GM21529 (cell line): ENCODE measurements around the gene OOSP3.
A peak's percentile ranks its signal among the peaks of the same experiment; 100 is the strongest.
"Not testable (repeated sequence)": the region's sequence is repeated elsewhere in the genome, so short reads cannot be mapped to it uniquely, and the experiment has no call there.

Experiments
- ATAC-seq: cut with Tn5 transposase; IDR thresholded peaks from one replicate; pipeline ENCODE4 v1.9.1; 2021; ENCODE audit not compliant: unreplicated experiment

OOSP3 gene

GRCh38 chr11:59878575-59878974, at the start of gene OOSP3:
Gene OOSP3 (plus strand): TSS chr11:59878782. CDS start chr11:59878809, 27 bp downstream.
- ATAC-seq, result no peak

DNA sequence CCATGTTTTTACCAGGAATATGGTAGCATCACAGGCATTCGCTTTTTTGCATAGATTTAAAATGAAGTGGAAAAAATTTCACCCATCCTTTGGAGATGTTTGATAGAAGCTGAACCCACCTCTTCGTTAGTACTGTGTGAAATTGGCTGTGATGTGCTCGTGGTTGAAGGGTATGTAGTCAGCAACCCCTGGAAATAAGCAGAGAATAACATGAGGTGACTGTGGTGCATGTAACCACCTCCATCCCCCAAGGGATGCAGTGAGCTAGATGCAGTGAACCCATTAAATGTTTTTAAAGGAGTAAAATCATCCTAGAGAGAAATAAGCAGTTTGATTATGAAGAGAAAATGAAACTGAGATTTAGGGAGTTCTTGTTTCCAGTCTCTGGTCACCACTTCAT, 49.2 kb upstream of the OOSP3 start:
- ATAC-seq, result no peak

DNA sequence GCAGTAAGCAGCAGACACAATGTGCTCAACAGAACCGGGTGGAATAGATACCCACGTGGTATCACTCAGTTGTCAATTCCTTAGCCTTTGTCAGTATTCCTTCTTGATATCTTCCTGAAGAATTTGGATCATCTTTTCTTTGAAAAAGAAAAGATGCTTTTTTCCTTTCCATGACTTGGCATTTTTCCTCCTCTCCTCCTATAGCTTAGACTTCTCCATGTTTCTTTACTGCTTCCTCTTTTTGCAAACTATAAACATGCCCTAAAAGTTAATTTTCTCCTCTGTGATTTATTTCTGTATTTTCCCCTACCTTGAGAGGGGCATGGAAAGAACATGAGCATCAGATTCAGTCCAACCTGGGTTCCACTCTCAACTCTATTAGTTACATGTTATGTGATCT, 45.0 kb upstream of the OOSP3 start:
- ATAC-seq, result no peak

GRCh38 chr11:59839615-59840014, 39.0 kb upstream of the OOSP3 start:
- no peak for ATAC-seq

DNA sequence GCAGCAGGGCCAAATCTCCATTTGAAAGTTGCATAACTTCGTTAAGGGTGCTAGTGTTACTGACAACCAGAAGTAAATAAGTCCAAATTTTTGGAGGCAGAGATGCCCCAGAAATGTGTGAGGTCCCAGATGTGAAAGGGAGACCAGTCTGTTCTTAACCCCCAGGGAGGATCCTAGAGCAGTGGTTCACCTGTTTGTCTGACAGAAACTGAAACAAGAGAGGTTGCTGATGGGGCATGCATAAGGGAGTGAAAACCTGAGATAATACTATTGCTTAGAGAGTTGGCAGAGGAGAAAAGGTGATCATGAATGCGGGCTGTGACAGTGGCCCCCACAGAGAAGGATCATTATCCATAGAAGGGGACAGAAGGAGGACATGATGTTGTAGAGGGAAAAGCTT, 37.1 kb upstream of the OOSP3 start:
- peak; percentile 64 for ATAC-seq

- ATAC-seq, result no peak
Measured at GRCh38 chr11:59842316-59842715, 36.3 kb upstream of the OOSP3 start.

DNA sequence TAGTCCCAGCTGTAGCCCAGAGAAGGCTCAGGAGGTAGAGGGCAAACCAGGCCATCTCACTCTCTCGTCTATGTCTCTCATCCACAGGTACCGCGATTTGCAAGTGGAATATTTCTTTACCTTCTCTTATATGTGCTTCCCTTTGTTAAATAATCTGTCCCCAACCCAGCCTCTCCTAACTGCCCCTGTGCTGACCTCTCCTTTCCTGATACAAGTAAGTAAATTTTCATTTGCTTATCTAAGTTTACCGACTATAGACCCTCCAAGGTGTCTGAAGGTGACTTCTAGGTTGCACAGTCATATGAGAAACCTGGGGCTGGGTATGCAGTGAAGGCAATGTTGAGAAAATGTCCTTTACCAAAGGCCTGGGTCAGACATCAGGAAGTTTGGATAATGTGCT, 33.2 kb upstream of the OOSP3 start, which contains the start of gene CBLIF:
TSS of gene CBLIF (minus strand) at position 101 of the 400 bp plus-strand sequence. CDS start at position 55, 46 bp downstream.
- ATAC-seq, result no peak

DNA sequence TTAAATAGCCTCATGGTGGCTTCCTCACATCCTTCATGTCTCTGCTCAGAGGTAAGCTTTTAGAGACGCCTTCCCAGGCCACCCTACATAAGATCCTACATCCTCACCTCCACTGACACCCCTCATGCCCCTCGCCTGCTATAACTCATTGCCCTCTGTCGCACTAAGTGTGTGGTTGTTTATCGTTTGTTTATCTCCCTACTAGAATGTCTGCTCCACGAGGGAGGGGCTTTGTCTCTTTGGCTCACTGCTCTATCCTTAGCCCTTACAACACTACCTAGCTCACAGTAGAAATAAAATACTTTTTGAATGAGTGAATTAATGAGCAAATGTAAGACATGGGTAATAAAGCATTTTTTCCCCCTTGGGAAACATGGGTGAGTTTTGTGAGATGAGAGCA, 32.0 kb upstream of the OOSP3 start:
- ATAC-seq, result no peak

DNA sequence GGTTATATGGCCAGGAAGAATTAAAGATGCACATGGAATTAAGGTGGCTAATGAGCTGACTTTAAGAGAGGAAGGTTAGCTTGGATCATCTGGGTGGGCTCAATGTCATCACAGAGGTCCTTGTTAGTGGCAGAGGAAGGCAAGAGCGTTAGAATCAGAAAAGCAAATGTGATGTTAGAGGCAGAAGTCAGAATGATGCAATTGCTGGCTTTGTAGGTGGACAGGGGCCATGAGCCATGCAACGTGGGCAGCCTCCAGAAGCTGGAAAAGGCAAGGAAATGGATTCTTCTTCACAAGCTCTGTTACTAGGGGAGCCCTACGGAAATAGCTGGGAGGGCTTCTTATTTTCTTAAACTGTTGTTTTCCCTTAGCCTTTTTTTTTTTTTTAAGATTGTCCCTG, 31.0 kb upstream of the OOSP3 start:
- ATAC-seq, result no peak

- ATAC-seq, result not testable (repeated sequence)
Measured at GRCh38 chr11:59848439-59848838, 30.1 kb upstream of the OOSP3 start.

GRCh38 chr11:59849129-59849528, 29.5 kb upstream of the OOSP3 start:
- ATAC-seq, result no peak

DNA sequence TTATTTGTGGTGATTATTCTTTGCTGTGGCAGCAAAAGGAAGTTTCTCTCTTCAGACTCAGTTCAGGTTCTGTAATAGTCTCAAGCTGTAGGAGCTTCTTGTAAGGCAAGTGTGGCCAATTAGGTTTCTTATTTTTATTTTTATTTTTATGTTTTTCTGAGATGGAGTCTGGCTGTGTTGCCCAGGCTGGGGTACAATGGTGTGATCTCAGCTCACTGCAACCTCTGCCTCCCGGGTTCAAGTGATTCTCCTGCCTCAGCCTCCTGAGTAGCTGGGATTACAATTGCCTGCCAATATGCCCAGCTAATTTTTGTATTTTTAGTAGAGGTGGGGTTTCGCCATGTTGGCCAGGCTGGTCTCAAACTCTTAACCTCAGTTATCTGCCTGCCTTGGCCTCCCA, 29.0 kb upstream of the OOSP3 start:
- ATAC-seq, result not testable (repeated sequence)

- not testable (repeated sequence) for ATAC-seq
Measured at GRCh38 chr11:59851416-59851815, 27.2 kb upstream of the OOSP3 start.

GRCh38 chr11:59854871-59855270, 23.7 kb upstream of the OOSP3 start:
- ATAC-seq, result no peak

DNA sequence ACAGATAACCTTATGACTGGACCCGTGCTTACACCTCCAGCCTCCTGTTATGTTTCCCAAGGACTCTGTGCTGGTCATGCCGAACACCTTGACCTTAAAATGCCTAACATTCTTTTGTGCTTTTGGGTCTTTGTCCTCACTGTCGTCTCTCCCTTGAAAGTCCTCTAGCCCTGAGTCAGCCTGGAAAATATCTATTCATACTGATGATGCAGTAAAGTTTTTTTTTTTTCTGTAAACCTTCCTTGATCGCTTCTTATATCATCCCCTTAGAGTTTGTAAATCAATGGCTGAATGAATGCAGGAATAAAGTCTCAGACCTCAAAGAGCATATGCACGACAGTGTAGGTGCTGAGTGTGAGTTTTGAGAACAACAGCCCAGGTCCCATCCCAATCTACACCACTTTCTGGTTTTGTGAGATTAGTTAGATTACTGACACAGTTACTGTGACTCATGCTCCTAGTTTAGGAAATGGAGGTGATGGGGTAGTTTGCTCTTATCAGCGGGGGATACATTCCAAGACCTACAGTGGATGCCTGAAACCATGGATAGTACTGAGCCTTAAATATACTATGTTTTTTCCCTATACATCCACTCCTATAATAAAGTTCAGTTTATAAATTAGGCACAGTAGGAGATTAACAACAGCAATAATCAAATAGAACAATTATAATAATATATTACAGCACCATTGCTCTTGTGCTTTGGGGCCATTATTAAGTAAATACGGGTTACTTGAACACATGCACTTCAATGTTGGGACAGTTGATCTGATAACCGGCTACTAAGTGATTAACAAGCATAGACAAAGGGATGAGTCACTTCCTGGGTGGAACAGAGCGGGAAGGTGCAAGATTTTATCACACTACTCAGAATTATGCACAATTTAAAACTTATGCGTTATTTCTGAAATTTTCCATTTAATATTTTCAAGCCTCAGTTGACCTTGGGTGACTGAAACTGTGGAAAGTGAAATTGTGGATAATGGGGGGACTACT, 20.8 kb upstream of the OOSP3 start:
- no peak for ATAC-seq

DNA sequence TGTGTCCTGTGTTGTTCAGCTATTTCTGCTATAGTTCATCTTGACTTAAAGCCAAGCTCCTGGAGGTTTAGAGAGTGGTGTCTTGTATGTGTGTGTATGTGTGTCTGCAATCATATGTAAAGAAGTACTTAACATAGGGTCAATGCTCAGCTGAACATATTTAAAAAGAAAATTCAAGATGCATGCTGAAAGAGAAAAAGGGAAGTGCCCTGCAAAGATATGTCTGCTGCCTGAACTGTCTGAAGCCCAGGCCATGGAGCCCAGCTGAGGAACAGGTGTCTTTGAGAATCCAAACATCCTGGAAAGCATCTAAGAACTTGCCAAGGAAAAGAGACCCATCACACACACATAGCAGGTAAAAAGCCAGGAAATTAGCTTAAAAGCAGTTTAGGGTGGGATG, 18.9 kb upstream of the OOSP3 start:
- ATAC-seq, result no peak

- no peak for ATAC-seq
Measured at GRCh38 chr11:59862252-59862651, 16.3 kb upstream of the OOSP3 start.

DNA sequence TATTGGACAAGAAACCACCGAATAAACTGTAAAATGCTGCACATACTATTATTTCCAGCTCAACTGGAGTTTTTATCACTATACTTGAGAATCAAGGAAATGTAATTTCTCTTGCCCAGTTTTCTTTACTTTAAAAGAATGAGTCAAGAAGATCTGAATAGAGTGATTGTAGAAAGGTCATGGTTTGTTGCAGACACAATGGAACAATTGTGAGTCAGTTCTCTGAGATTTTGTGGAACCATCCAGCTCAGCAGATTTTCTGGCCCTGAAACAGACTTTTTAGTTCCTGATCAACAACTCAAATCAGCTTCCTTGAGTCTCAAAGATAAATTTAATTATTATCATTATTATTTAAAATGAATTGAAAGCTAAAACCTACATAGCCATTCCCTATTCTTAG, 13.6 kb upstream of the OOSP3 start:
- no peak for ATAC-seq

- no peak for ATAC-seq
Measured at GRCh38 chr11:59866397-59866796, 12.2 kb upstream of the OOSP3 start, which contains the start of gene TCN1. Gene TCN1 (minus strand): TSS chr11:59866487. CDS start chr11:59866470, 17 bp downstream.

- no peak for ATAC-seq
Measured at GRCh38 chr11:59866836-59867235, 11.7 kb upstream of the OOSP3 start.

DNA sequence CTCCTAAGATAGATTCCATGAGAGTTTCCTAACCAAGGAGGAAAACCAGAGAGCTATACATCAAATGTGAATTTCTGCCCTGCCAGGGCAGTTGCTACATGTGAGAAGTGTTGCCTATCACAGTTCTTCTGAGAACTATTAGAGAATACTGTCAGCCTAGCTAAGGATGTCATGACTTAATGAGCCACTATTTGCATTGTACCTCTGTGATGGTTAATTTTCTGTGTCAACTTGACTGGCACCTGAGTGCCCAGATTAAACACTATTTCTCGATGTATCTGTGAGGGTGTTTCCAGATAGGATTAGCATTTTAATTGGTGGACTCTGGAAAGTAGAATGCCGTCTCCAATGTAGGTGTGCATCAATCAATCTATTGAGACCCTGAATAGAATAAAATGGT, 10.6 kb upstream of the OOSP3 start:
- ATAC-seq, result no peak

GRCh38 chr11:59872076-59872475, 6.5 kb upstream of the OOSP3 start:
- ATAC-seq, result no peak
